GM12878 (cell line): ENCODE results near the gene PCARE. TPM values are rescaled to one million over a fixed set of nuclear protein-coding genes. Genes with fewer than 3 reads are reported as not detected.

Experiments
- ATAC-seq: fragments of 200-7000 bp; cut with Tn5 transposase; 3 replicates; pipeline ENCODE4 v1.9.1; 2020; ENCODE audit warnings: mild to moderate bottlenecking, moderate library complexity
- BruUV-seq: library from RNA; stranded (reverse); fragments of 400-500 nt; replicated peaks from 2 replicates; lab custom pipeline; 2021; lab: Mats Ljungman, UMichigan
- CTCF ChIA-PET: fragments of 300-600 bp; sonication (Branson Sonifier 250); formaldehyde crosslinking; extraction: SDS; loops from one replicate; lab custom pipeline; 2021; ENCODE audit warnings: inconsistent platforms; lab: Yijun Ruan, JAX
- POLR2A ChIA-PET: fragments of 350-600 bp; formaldehyde crosslinking; extraction: SDS; loops from one replicate; lab custom pipeline; 2021; ENCODE audit warnings: inconsistent platforms; lab: Charles Lee
- RAD21 ChIA-PET: fragments of 300-600 bp; sonication (Branson Sonifier 250); formaldehyde crosslinking; loops from one replicate; lab custom pipeline; 2023; ENCODE audit warnings: antibody characterized with exemption; ENCODE audit not compliant: unreplicated experiment; lab: Charles Lee
- SMC1A ChIA-PET: fragments of 300-600 bp; sonication (Branson Sonifier 250); formaldehyde crosslinking; loops from one replicate; lab custom pipeline; 2023; ENCODE audit not compliant: unreplicated experiment, uncharacterized antibody; lab: Charles Lee
- DNase-seq: peaks from one replicate; pipeline ENCODE4 v3.0.0-alpha.2; 2011; ENCODE audit warnings: low read depth, low spot score
- FAIRE-seq: peaks from 3 replicates; lab custom pipeline; 2011; peaks lifted over from hg19 to GRCh38; lab: Jason Lieb, UNC
- H2AFZ ChIP-seq: 2 replicates; pipeline ENCODE4 v1.6.0; 2011; ENCODE audit warnings: low read depth, low read length, control low read depth; ENCODE audit not compliant: control insufficient read depth
- H3K27ac ChIP-seq: 2 replicates; pipeline ENCODE4 v1.5.1; 2011; ENCODE audit warnings: control low read depth; ENCODE audit not compliant: control insufficient read depth, insufficient read depth
- H3K27me3 ChIP-seq, 2 experiments: replicated peaks in 1 of 2; 2 replicates each; pipeline versions ENCODE4 v1.6.0 to v1.6.1; 2011; ENCODE audit warnings: low read length in 1 of 2; ENCODE audit not compliant: control insufficient read depth in 2 of 2, insufficient read depth in 2 of 2
- H3K36me3 ChIP-seq, 2 experiments: 2 replicates each; pipeline ENCODE4 v1.5.1; 2011; ENCODE audit warnings: low read length in 1 of 2; ENCODE audit not compliant: control insufficient read depth in 2 of 2, insufficient read depth in 2 of 2
- H3K4me1 ChIP-seq: 2 replicates; pipeline ENCODE4 v1.6.1; 2011; ENCODE audit warnings: mild to moderate bottlenecking, low read length, moderate library complexity, mixed read lengths; ENCODE audit not compliant: control insufficient read depth, insufficient read depth
- H3K4me2 ChIP-seq: 2 replicates; pipeline ENCODE4 v1.6.0; 2011; ENCODE audit warnings: control low read depth; ENCODE audit not compliant: control insufficient read depth, insufficient read depth
- H3K4me3 ChIP-seq: fragments of 200-600 bp; sonication (generic); 2 replicates; pipeline ENCODE4 v1.5.1; 2016
- H3K79me2 ChIP-seq: 2 replicates; pipeline ENCODE4 v1.6.0; 2011; ENCODE audit warnings: low read length; ENCODE audit not compliant: control insufficient read depth, insufficient read depth
- H3K9ac ChIP-seq: 2 replicates; pipeline ENCODE4 v1.8.0; 2011; ENCODE audit warnings: low read length, control low read depth, mixed read lengths; ENCODE audit not compliant: control insufficient read depth, insufficient read depth
- H3K9me3 ChIP-seq: replicated peaks from 3 replicates; pipeline ENCODE4 v1.5.1; 2011; ENCODE audit warnings: mild to moderate bottlenecking, low read length; ENCODE audit not compliant: control insufficient read depth, insufficient read depth
- H4K20me1 ChIP-seq: 2 replicates; pipeline ENCODE4 v1.6.0; 2011; ENCODE audit not compliant: control insufficient read depth, insufficient read depth
- BHLHE40 ChIP-seq, 2 experiments: fragments of 450-650 bp in 1 of 2; IDR thresholded peaks; 2 replicates each; pipeline ENCODE4 v1.6.1; 2011 to 2017; ENCODE audit warnings: low read depth in 2 of 2, borderline replicate concordance in 1 of 2, improper control_type of control experiment in 1 of 2, low read length in 1 of 2, mild to moderate bottlenecking in 1 of 2
- CBFB ChIP-seq: IDR thresholded peaks from 2 replicates; pipeline ENCODE4 v1.6.1; 2016; ENCODE audit warnings: antibody characterized with exemption, low read depth
- E4F1 ChIP-seq: fragments of 450-650 bp; IDR thresholded peaks from 2 replicates; pipeline ENCODE4 v1.6.1; 2018; ENCODE audit warnings: borderline replicate concordance, mild to moderate bottlenecking; ENCODE audit not compliant: partially characterized antibody
- HCFC1 ChIP-seq: fragments of 150-350 bp; IDR thresholded peaks from 2 replicates; pipeline ENCODE4 v1.6.1; 2014; ENCODE audit warnings: low read length
- HSF1 ChIP-seq: fragments of 150-350 bp; IDR thresholded peaks from 2 replicates; pipeline ENCODE4 v1.6.1; 2014; ENCODE audit warnings: mild to moderate bottlenecking, low read depth, low read length
- MAX ChIP-seq: IDR thresholded peaks from 2 replicates; pipeline ENCODE4 v1.6.1; 2012; ENCODE audit warnings: low read depth, low read length, improper control_type of control experiment
- MYC ChIP-seq: IDR thresholded peaks from 2 replicates; pipeline ENCODE4 v1.6.1; 2011; ENCODE audit warnings: mild to moderate bottlenecking, low read length, moderate library complexity, inconsistent platforms; ENCODE audit not compliant: insufficient read depth, insufficient replicate concordance, insufficient read length, severe bottlenecking
- USF2 ChIP-seq: IDR thresholded peaks from 2 replicates; pipeline ENCODE4 v1.6.1; 2011; ENCODE audit warnings: low read depth, low read length, improper control_type of control experiment, borderline replicate concordance
- ZNF217 ChIP-seq: fragments of 450-650 bp; IDR thresholded peaks from 2 replicates; pipeline ENCODE4 v1.6.1; 2017; ENCODE audit warnings: antibody characterized with exemption, mild to moderate bottlenecking
- ZNF384 ChIP-seq: IDR thresholded peaks from 2 replicates; pipeline ENCODE4 v1.6.1; 2012; ENCODE audit warnings: low read depth, mild to moderate bottlenecking, low read length, improper control_type of control experiment, borderline replicate concordance
- WGBS: methylation state at CpG from one replicate; pipeline ENCODE4 v1.1.6; 2016; ENCODE audit warnings: low lambda C conversion rate; ENCODE audit not compliant: insufficient replicate concordance, insufficient coverage; ENCODE audit errors: missing lambda C conversion rate; 5-methylcytosine and 5-hydroxymethylcytosine counted together
- in situ Hi-C: fragments of 300-500 bp; cut with MboI; formaldehyde crosslinking; loops from 9 replicates; pipeline ENCODE4 v1.14.3; 2018; ENCODE audit warnings: mixed read lengths
- intact Hi-C: fragments of 100-400 bp; cut with micrococcal nuclease; formaldehyde crosslinking; loops from one replicate; pipeline ENCODE4 v1.14.2; 2022; ENCODE audit not compliant: unreplicated experiment
- polyA plus RNA-seq, 11 experiments: library from polyadenylated mRNA; depleted of rRNA in 4 of 11; unstranded in 6 of 11; stranded (reverse) in 5 of 11; fragments of >200 nt; fragmentation: Nextera tagmentation in 4 of 11; fragmentation: Illumina TruSeq in 1 of 11; extraction: Ambion mirVana in 4 of 11; extraction: Trizol in 1 of 11; gene quantifications; 1 replicate in 1 of 11; 2 replicates in 10 of 11; pipeline versions ENCODE4 v1.2.1 to v1.2.3, GENCODE V29; 2011 to 2016; ENCODE audit warnings: inconsistent platforms in 2 of 11, missing spikeins in 2 of 11, low read depth in 1 of 11
- total RNA-seq, 4 experiments: library from RNA; depleted of rRNA in 3 of 4; stranded (reverse); fragments of >200 nt in 3 of 4; fragmentation: Illumina TruSeq in 1 of 4; extraction: Trizol in 1 of 4; gene quantifications; 2 replicates each; pipeline versions ENCODE4 v1.2.1 to v1.2.3, GENCODE V29; 2013 to 2021

PCARE gene
- total and polyA plus RNA-seq, 10 of the 15 experiments (the other 5 are each of a cell fraction or from before 2014, with no cell fraction given), result 0.04 to 0.08 (median 0.06) TPM; not detected in 5

GRCh38 chr2:29066997-29067605 is 7.2 kb downstream of the PCARE start:
- ChIA-PET CTCF (no interaction called here), POLR2A (no interaction called here), RAD21 (no interaction called here), SMC1A (interaction anchor here (1.3 kb wide), 1 partner anchor 115 kb away, joined by 3 read pairs; no protein-coding TSS in a partner anchor)
- 57% methylated on average over 7 of the region's 7 CpGs for WGBS
- Histone ChIP-seq H3K4me3 (no peak overlapping the region), H3K27me3 (no peaks in the 10 kb centered on the region), H3K4me1 (no peaks in the 10 kb centered on the region), H3K9ac (no peak overlapping the region), H3K27ac (no peak overlapping the region), H3K4me2 (no peak overlapping the region), H3K9me3 (no peaks in the 10 kb centered on the region), H3K79me2 (no peaks in the 10 kb centered on the region), H3K36me3 (no peaks in the 10 kb centered on the region), H2AFZ (no peak overlapping the region), H4K20me1 (no peaks in the 10 kb centered on the region)
- FAIRE-seq (no peak), DNase-seq (no peak), ATAC-seq (no peak)
- TF ChIP-seq ZNF384, result no peak
- TF ChIP-seq USF2, result no peak
- intact Hi-C loops (no loop called here), in situ Hi-C loops (no loop called here)
- BruUV-seq, result no TSS peak

- FAIRE-seq (no peak), DNase-seq (no peak), ATAC-seq (no peak)
- POLR2A ChIA-PET, result no interaction called here
- Histone ChIP-seq H4K20me1 (no peaks in the 10 kb centered on the region), H3K4me2 (no peak overlapping the region), H3K9me3 (no peaks in the 10 kb centered on the region), H3K36me3 (no peaks in the 10 kb centered on the region), H3K27me3 (no peaks in the 10 kb centered on the region), H3K4me3 (no peak overlapping the region), H3K9ac (no peak overlapping the region), H2AFZ (no peak overlapping the region), H3K27ac (no peak overlapping the region), H3K4me1 (no peaks in the 10 kb centered on the region), H3K79me2 (no peaks in the 10 kb centered on the region)
- SMC1A ChIA-PET, result interaction anchor here (1.3 kb wide), 1 partner anchor 116 kb away, joined by 3 read pairs; no protein-coding TSS in a partner anchor
- intact Hi-C loops, result no loop called here
- no TSS peak for BruUV-seq
- in situ Hi-C loops, result no loop called here
- WGBS, result 81% methylated on average over 8 of the region's 8 CpGs
- RAD21 ChIA-PET, result no interaction called here
- CTCF ChIA-PET, result interaction anchor here (0.6 kb wide), 1 partner anchor 251 kb away, joined by 3 read pairs; no protein-coding TSS in a partner anchor
- TF ChIP-seq MYC (no peak), MAX (no peak), ZNF217 (no peak), BHLHE40 (IDR thresholded peaks at IDR 0.05; ENCODE audit: borderline replicate concordance in 1 of 2, low read depth in 2 of 2, low read length in 1 of 2) (no peak), HCFC1 (no peak), HSF1 (no peak), E4F1 (no peak), CBFB (no peak)
Observed at GRCh38 chr2:29066271-29066860, 8.0 kb downstream of the PCARE start.
